ENCODE measurements around the gene HDAC9.

Gene HDAC9

GRCh38 chr7:18843979-18844378, 348.4 kb downstream of the HDAC9 start:
- no peak for DNase-seq (ENCODE audit: low read depth in 2 of 2)

DNA sequence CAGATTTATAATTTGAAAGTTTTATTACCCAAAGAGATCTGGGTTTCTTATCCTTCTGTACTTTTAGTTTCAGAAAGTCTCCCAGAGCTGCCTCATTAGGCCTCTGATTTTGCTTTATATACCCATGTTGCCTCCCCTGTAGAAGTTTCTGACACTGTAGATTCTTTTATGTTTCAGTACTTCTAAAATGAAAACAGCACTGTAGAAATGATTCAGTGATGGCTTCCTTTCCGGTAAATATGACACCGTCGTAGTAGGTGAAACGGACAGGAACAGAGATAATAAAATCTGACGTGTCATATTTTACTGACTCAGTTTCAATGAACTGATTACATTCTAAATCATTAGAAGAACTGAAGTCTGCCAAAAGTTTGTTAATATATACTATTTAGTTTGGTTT, 349.2 kb downstream of the HDAC9 start:
- DNase-seq (ENCODE audit: low read depth in 2 of 2), result no peak

- no peak for DNase-seq (ENCODE audit: low read depth in 2 of 2)
These were observed 350.2 kb downstream of the HDAC9 start for GRCh38 chr7:18845700-18846099.

GRCh38 chr7:18846765-18847215, 351.2 kb downstream of the HDAC9 start:
- no peak for DNase-seq (ENCODE audit: low read depth in 2 of 2)

DNA sequence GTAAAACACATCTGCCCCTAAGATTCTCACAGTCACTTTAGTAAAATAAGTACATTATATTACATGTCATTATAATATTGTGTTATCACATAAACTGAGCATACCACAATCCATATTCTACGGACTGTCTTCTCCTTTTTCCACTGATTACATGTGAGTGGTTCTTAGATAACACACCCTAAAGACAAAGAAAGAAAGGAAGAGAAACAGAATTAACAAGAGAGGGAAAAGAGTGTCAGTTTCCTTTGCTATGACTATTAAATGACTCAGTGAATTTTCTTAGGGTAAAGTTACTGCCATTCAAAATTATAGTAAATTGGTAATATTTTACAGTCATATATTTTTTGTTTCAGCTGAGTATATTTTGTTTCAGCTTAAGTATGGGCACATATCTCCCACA, 353.6 kb downstream of the HDAC9 start:
- no peak for DNase-seq (ENCODE audit: low read depth in 2 of 2)

DNA sequence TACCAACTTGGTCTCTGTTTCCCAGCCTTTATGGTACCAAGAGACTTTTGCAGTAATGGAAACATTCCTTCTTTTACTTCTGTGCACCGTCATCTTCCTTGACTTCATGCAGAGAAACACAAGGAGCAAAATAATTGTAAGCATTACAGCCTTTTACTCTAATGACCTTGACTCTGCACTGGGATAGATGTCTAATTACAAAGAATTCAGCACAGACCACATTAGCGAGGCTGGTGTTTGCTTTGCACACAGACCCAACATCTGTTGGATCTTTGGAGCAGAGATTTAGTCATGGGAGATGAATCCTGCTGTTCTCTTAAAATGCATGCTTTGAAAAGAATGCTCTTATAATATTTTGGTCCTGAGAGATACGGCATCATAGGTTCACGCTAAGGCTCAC, 360.2 kb downstream of the HDAC9 start:
- no peak for DNase-seq (ENCODE audit: low read depth in 2 of 2)

DNA sequence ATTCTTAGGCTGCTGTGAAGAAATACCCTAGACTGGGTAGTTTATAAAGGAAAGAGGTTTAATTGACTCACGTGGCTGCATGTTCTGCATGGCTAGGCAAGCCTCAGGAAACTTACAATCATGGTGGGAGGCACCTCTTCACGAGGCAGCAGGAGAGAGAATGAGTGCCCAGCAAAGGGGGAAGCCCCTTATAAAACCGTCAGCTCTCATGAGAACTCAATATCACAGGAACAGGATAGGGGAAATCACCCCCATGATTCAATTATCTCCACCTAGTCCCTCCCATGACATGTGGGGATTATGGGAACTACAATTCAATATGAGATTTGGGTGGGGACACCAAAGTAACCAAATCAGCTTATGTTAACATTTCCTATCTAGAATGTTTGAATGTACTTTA, 362.7 kb downstream of the HDAC9 start:
- DNase-seq (ENCODE audit: low read depth in 2 of 2), result no peak

DNA sequence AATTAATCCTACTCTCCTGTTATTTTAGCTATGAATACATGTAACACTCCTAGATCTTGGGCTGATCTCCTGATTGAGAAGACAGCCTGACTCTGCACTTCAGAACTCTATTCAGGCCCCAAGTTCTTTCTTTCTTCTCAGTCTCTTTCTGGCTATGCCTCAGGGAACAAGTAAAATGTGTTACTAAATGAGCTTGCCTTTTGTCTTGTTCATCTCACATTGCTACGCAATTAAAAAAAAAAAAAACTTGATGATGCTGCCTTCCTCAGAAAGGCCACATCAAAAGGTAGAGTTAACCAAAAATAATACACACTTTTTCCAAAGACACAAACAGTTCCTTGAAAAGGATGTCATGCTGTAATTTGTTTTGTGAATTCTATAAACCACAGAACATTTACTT, 363.8 kb downstream of the HDAC9 start:
- DNase-seq (ENCODE audit: low read depth in 2 of 2), result no peak

DNA sequence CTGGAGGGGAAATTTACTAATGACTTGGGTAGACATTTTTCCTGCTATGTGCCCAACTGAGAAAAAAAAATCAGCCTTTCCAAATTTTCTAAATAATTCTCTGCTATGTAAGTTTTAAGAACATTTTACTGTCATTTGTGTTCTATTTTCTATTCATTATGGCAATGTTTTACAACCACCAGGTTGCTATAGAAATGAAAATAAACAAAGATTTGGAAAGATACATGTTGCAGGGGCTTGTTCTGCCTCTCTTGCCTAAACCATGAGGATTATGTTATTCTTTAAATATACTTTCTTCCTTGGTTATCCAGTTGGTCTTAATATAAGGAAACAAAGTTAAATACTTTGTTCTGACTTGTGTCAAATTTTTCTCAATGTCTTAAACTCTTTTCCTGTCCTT, 364.7 kb downstream of the HDAC9 start:
- DNase-seq (ENCODE audit: low read depth in 2 of 2), result no peak

DNA sequence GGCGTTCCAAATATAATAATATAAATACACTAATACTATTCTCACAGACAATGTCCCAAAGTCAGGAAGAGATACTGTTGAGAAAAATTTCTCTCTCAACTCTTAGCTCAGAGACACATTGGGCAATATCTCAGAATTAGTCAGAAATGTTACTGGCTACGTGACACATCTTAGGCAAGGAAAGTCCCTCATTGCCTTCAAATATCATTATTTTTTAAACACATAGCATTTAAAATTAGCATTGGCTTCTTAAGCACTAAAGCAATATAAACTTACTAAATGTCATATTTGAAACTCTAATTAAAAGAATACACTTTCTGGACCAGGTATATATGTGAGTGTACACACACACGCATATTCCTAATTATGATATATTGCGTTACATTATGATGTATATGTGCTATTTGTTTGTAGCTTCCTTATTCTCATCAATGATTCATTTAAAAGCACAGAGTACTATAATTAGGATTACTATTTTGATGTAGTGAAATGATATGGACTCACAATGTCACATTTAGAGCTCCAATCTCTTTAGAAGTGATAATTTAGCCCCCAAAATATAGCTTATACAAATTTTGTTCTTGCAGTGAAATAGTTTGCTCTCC, 366.1 kb downstream of the HDAC9 start:
- no peak for DNase-seq (ENCODE audit: low read depth in 2 of 2)

DNA sequence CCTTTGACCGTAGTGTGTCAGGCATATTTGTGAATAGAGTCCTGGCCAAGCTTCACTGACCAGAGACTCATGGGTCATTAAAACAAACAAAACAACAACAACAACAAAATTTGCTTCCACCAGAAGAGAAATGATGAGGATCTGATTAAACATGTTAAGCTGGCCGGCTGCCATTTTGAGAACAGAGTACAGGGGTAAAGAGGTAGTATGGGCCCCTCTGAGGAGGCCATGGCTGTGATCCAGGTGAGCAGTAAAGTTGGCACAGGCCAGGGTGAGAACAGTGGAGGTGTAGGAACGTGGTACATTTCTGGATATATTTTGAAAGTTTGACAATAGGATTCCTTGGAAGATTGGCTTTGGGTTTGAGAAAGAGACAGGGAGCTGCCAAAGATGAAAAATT, 369.4 kb downstream of the HDAC9 start:
- DNase-seq (ENCODE audit: low read depth in 2 of 2), result no peak

- no peak for DNase-seq (ENCODE audit: low read depth in 2 of 2)
These were observed 370.9 kb downstream of the HDAC9 start for GRCh38 chr7:18866359-18867036.

DNA sequence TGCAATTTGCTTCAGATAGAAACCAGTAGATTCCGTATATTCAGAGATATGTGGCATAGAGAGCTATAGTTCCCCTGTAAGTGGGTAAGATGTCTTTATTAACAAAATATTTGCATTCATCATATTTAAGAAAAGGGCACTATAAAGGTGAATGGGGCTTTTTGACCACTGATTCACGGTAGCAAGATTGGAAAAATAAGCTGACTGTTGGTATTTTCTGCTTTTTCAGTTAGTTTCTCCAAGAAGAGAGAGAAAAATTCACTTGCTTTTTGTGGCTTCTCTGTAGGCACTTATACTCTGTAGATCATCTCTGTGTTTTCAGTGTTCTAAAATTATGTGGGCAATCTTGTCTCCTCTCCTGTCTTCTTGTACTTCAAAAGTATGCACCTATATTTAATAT, 376.8 kb downstream of the HDAC9 start:
- DNase-seq (ENCODE audit: low read depth in 2 of 2), result no peak

DNA sequence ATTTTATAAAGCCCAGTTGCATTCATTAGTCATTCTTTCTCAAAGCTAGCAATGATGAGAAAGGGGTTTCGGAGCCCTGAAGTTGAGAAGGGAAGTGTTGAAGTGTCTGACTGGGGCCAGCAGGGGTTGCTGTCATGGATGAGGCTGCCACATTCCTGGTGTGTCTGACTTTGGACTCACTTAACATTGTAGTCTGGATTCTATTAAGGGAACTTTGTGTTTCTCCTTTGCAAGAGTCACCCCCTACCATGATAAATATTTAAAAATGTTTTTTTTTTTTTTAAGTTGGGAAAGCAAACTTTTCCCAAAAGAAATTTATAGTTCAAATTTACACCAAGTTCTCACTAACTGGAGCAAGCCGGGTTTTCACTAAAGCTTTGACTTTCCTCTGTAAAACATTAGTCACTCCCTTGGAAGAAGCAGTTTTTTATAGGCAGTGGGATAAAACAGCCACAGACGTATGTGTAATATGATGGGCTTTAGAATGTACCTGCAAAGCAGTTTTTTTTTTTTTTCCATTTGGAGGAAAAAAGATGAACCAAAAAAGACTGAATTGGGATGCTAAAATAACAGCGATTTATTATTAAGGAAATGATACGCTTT, 378.3 kb downstream of the HDAC9 start:
- DNase-seq (ENCODE audit: low read depth in 2 of 2), result no peak

DNA sequence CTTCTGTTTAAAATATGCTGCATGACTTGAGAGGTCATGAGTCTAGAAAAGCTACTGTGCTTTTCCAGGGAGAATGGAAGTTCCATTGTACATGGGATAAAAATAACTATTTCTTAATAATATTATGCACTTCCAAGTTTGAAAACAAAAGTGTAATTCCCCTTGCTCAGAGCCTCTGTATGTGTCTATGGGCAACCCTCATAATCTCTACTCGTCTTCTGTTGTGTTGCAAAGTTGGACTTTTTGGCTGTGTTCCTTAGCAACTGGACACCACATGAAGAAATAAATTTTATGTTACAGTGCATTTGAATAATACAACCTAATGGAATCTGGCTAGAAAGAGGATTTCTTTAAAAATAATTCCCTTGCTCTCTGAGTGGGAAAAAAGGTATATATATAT, 379.3 kb downstream of the HDAC9 start:
- DNase-seq (ENCODE audit: low read depth in 2 of 2), result no peak

- no peak for DNase-seq (ENCODE audit: low read depth in 2 of 2)
These were observed 382.3 kb downstream of the HDAC9 start for GRCh38 chr7:18877874-18878273.

GRCh38 chr7:18886832-18887231, 391.3 kb downstream of the HDAC9 start:
- no peak for DNase-seq (ENCODE audit: low read depth in 2 of 2)

- no peak for DNase-seq (ENCODE audit: low read depth in 2 of 2)
These were observed 393.9 kb downstream of the HDAC9 start for GRCh38 chr7:18889436-18889835.

DNA sequence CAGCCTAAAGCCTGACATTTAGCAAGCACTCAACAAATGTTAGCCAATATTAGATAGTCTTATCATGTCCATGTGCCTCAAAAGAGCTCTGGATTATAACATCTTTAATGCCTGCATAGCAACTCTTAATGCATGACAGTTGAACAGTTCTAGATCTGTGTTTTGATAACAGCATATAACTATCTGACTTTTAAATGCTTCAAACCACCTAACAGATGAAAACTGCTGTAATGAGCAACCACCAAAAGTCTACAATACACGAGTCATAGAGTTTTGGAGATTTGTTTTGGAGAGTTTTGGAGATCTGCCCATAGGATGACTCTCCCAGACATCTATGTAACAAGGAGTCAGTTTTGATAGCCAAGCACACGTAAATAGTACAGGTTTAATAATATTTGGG, 394.6 kb downstream of the HDAC9 start:
- DNase-seq (ENCODE audit: low read depth in 2 of 2), result no peak

DNA sequence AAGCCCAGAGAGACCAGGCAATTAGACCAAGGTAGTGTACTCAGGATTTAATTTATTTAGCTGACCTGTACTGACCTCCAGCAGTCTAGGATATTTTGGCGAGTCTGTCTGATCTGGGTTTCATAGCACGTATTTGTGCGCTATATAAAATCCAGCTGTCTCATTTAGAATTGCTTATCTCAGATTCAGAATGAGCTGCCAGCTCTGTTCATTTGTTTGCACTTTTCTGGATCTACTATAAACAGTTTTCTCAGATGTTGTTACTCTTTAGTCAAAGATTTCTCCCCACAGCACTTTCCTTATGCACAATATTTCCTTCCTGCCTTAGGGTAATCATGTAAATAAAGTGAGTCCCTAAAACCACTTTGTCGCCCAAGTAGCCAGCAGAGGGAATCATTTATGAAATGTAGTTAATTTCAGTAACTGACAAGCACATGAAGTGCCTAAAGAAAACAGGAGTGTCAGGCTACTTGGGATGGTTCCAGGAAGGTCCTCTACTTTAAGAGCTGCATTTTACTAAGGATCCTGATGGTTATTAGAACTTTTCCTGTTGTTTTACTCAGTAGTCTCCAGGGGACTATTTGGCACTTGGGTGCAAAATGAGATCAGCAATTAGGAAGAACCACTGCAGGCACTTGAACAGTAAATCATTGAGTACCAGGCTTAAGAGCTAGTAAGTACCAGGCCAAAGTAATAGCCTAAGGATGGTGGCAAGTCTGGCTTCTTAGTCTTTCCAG, 395.5 kb downstream of the HDAC9 start:
- no peak for DNase-seq (ENCODE audit: low read depth in 2 of 2)

DNA sequence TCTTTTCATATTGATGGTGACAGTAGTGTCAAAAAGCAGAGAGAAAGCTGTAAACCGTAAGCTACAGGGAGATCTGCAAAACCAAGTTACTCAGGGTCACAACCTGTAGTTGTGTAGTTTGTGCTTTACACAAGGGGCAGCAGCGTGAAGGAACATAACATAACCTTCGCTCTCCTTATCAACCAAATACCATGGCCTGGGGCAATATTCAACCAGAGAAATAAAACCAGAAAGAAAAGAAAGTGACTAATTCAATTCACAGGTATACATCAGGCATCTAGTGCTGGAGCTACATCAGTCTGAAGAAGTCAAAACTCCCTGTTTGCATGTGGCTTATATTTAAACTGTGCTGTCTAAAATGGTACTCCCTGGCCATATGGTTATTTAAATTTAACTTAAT, 397.6 kb downstream of the HDAC9 start:
- no peak for DNase-seq (ENCODE audit: low read depth in 2 of 2)

DNA sequence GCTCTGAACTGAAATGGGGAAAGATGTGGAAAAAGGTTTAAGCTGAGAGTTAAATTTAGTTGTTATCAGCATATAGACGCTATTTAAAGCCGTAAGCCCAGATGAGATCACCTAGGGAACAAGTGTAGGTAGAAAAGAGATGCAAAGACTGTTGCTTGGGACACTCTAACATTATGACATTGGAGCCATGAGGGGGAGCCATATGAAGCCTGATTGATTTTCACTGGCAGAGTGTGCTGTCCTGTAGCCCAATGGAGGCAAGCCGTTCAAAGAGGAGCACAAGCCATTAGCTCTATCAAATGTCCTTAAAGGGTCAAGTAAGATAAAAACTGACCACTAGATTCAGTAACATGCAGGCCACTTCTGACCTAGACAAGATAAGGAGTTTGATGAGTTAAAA, 398.6 kb downstream of the HDAC9 start:
- DNase-seq (ENCODE audit: low read depth in 2 of 2), result no peak

DNA sequence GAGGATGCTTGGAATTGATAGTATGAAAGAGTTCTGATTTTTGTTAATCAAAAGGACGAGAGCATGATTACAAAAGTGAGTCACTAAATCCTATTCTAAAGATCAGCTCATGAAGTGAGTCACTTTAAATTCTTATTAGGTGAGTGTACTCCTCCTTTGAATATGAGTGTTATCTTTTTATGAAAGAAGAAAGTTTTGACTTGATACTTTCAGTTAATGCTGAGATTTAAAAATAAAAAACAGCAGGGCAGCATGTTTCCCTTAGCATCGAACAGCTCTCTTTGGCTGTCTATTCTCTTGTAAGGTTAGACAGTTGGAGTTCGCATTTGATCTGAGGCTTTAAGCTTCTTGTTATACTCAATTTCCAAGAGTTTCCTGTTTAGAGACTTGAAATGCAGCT, 399.9 kb downstream of the HDAC9 start:
- no peak for DNase-seq (ENCODE audit: low read depth in 2 of 2)

Data from stimulated activated CD8-positive, alpha-beta memory T cell treated with anti-CD3 and anti-CD28 coated beads, Interleukin-7, amount 100 ng/mL, for 1 hour (primary cell).